ENCODE measurements around the gene LMAN2.
A peak's percentile ranks its signal among the peaks of the same experiment; 100 is the strongest.

The LMAN2 gene

DNA sequence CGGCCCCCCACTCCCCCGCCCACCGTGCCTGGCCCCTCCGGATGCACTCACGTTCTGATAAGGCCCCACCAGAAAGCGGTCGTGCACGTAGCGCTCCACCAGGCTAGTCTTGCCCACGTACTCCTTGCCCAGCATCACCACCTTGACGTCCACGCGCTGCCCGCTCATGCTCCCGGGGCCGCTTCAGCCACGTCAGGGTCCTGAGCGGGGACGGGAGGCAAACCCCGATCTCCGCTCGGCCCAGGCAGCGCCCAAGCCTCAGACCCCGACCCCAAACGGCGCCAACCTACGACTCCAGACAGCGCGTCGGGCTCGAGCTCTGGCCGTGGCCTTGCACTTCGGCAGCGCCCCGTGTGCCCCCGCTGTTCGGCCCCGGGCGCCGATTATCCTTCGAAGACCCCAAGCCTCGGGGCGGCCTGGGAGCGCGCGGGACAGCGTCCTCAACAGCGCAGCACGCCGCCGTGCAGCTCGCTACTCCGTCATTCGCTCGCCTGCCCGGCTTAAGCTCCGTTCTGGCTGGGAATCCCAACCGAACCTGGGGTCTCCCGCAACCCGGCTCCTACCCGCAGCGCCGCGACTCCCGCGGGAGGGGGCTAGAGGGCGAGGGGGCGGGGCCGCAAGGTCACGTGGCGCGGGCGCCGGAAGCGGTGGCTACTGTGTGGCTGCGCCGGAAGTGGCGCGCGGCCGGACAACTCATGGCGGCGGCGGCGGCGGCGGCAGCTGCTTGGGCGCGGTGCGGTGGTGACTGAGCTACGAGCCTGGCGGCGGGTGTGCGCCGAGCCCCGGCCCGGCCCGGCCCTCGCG, 48.1 kb downstream of the LMAN2 start, which contains the start of the genes PRELID1 and RAB24:
PRELID1 (plus strand) TSS at position 679 of the 804 bp plus-strand sequence. CDS start 187 bp downstream, outside the sequence.
RAB24 (minus strand) TSS at position 599 of the 804 bp plus-strand sequence; CDS start at position 168, 431 bp downstream.
- H3K27ac ChIP-seq: peak within 1 kb of the TSS; percentile 94
- no peaks in the 10 kb centered on the region for H3K9me3 ChIP-seq
- peaks cover 78% of the 10 kb centered on the region for H4K20me1 ChIP-seq
- H3K27me3 ChIP-seq: no peaks in the 10 kb centered on the region
- peaks cover 84% of the 10 kb centered on the region for H3K4me1 ChIP-seq
- H3K4me2 ChIP-seq: peak within 1 kb of the TSS; percentile 100
- peak within 1 kb of the TSS; percentile 92 for H3K9ac ChIP-seq
- H3K36me3 ChIP-seq: peaks cover 56% of the 10 kb centered on the region
- H3K4me3 ChIP-seq: peak within 1 kb of the TSS; percentile 89
- no peak for TF ChIP-seq Cebpa-rat (IDR thresholded peaks at IDR 0.05)

GRCh38 chr5:177302354-177303110, 48.9 kb downstream of the LMAN2 start:
- Histone ChIP-seq H3K36me3 (peaks cover 58% of the 10 kb centered on the region), H4K20me1 (peaks cover 77% of the 10 kb centered on the region), H3K9me3 (no peaks in the 10 kb centered on the region), H3K4me1 (peaks cover 84% of the 10 kb centered on the region), H3K4me2 (peak overlapping the region; percentile 100), H3K9ac (peak overlapping the region; percentile 92), H3K27ac (peak overlapping the region; percentile 94), H3K4me3 (peak overlapping the region; percentile 89), H3K27me3 (no peaks in the 10 kb centered on the region)
- no peak for TF ChIP-seq Cebpa-rat (IDR thresholded peaks at IDR 0.05)

- peaks cover 53% of the 10 kb centered on the region for H3K36me3 ChIP-seq
Observed at GRCh38 chr5:177301503-177302165, 49.8 kb downstream of the LMAN2 start.

GRCh38 chr5:177300951-177301350, 50.5 kb downstream of the LMAN2 start:
- TF ChIP-seq Cebpa-rat (IDR thresholded peaks at IDR 0.05): no peak
- H3K4me1 ChIP-seq: peaks cover 84% of the 10 kb centered on the region
- H3K36me3 ChIP-seq: peaks cover 53% of the 10 kb centered on the region
- H3K4me3 ChIP-seq: peak overlapping the region; percentile 33
- peak overlapping the region; percentile 100 for H3K4me2 ChIP-seq
- no peaks in the 10 kb centered on the region for H3K27me3 ChIP-seq
- H3K27ac ChIP-seq: peak overlapping the region; percentile 65
- no peaks in the 10 kb centered on the region for H3K9me3 ChIP-seq
- peaks cover 69% of the 10 kb centered on the region for H4K20me1 ChIP-seq
- peak overlapping the region; percentile 13; the same call in 1 of the 2 replicates for H3K9ac ChIP-seq

More at GRCh38 chr5:177301503-177302165, 49.8 kb downstream of the LMAN2 start:
- Histone ChIP-seq H3K4me2 (peak overlapping the region; percentile 100), H3K27me3 (no peaks in the 10 kb centered on the region), H3K27ac (peak overlapping the region; percentile 65), H4K20me1 (peaks cover 69% of the 10 kb centered on the region), H3K4me3 (peak overlapping the region; percentile 89), H3K4me1 (peaks cover 84% of the 10 kb centered on the region), H3K9ac (peak overlapping the region; percentile 92; the same call in 1 of the 2 replicates), H3K9me3 (no peaks in the 10 kb centered on the region)
- TF ChIP-seq Cebpa-rat (IDR thresholded peaks at IDR 0.05): no peak

- no peaks in the 10 kb centered on the region for H3K27me3 ChIP-seq
- peaks cover 63% of the 10 kb centered on the region for H4K20me1 ChIP-seq
- peak overlapping the region; percentile 65 for H3K27ac ChIP-seq
- H3K4me3 ChIP-seq: peak overlapping the region; percentile 33
- H3K4me1 ChIP-seq: peaks cover 84% of the 10 kb centered on the region
- TF ChIP-seq Cebpa-rat (IDR thresholded peaks at IDR 0.05): no peak
- H3K9ac ChIP-seq: peak overlapping the region; percentile 39; the same call in 1 of the 2 replicates
- no peaks in the 10 kb centered on the region for H3K9me3 ChIP-seq
- H3K4me2 ChIP-seq: peak overlapping the region; percentile 100
- H3K36me3 ChIP-seq: peaks cover 53% of the 10 kb centered on the region
Observed at GRCh38 chr5:177300236-177300880, 51.1 kb downstream of the LMAN2 start.

GRCh38 chr5:177299697-177300096, 51.8 kb downstream of the LMAN2 start:
- Histone ChIP-seq H3K4me2 (peak overlapping the region; percentile 100), H3K9me3 (no peaks in the 10 kb centered on the region), H3K4me1 (peaks cover 84% of the 10 kb centered on the region), H3K4me3 (no peak overlapping the region), H3K9ac (peak overlapping the region; percentile 45; the same call in 1 of the 2 replicates), H3K27me3 (no peaks in the 10 kb centered on the region), H4K20me1 (peaks cover 57% of the 10 kb centered on the region), H3K27ac (peak overlapping the region; percentile 57), H3K36me3 (peaks cover 53% of the 10 kb centered on the region)
- no peak for TF ChIP-seq Cebpa-rat (IDR thresholded peaks at IDR 0.05)

- H3K4me3 ChIP-seq: no peak overlapping the region
- no peak overlapping the region for H3K9ac ChIP-seq
- no peak overlapping the region for H3K27ac ChIP-seq
- no peak for TF ChIP-seq Cebpa-rat (IDR thresholded peaks at IDR 0.05)
- no peaks in the 10 kb centered on the region for H3K27me3 ChIP-seq
- peaks cover 69% of the 10 kb centered on the region for H3K36me3 ChIP-seq
- H3K9me3 ChIP-seq: no peaks in the 10 kb centered on the region
- H4K20me1 ChIP-seq: peaks cover 50% of the 10 kb centered on the region
- peaks cover 85% of the 10 kb centered on the region for H3K4me1 ChIP-seq
- peak overlapping the region; percentile 100; the same call in 1 of the 2 replicates for H3K4me2 ChIP-seq
Observed at GRCh38 chr5:177297922-177298321, 53.5 kb downstream of the LMAN2 start.

GRCh38 chr5:177296581-177296980, 54.9 kb downstream of the LMAN2 start:
- no peak for TF ChIP-seq Cebpa-rat (IDR thresholded peaks at IDR 0.05)
- peaks cover 76% of the 10 kb centered on the region for H3K36me3 ChIP-seq
- peaks cover 75% of the 10 kb centered on the region for H3K4me1 ChIP-seq
- H3K4me3 ChIP-seq: peak overlapping the region; percentile 8; the same call in 1 of the 2 replicates
- no peaks in the 10 kb centered on the region for H3K9me3 ChIP-seq
- H3K9ac ChIP-seq: peak overlapping the region; percentile 49
- peak overlapping the region; percentile 61 for H3K27ac ChIP-seq
- H4K20me1 ChIP-seq: peaks cover 42% of the 10 kb centered on the region
- H3K27me3 ChIP-seq: no peaks in the 10 kb centered on the region
- peak overlapping the region; percentile 100 for H3K4me2 ChIP-seq

DNA sequence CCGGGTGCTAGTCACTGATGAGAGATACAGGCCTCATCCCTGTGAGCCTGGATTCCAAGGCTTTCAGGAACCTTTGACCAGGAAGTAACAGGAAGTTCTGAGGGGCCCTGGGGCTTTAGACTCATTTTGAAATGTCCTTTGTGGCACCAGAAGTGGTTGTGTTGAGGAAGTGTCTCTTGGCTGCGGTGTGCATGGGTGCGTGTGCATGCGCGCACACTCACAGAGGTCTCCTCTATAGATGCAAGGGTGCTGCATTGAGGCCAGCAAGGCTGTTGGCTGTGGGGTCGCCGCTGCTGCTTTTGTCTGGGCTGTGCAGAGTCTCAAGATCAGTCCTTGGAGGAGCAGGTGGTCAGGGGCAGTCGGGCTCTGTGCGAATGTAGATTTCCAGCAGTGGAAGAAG, 55.5 kb downstream of the LMAN2 start:
- peak overlapping the region; percentile 61 for H3K27ac ChIP-seq
- peaks cover 76% of the 10 kb centered on the region for H3K36me3 ChIP-seq
- no peaks in the 10 kb centered on the region for H3K9me3 ChIP-seq
- H4K20me1 ChIP-seq: peaks cover 36% of the 10 kb centered on the region
- no peaks in the 10 kb centered on the region for H3K27me3 ChIP-seq
- H3K4me2 ChIP-seq: peak overlapping the region; percentile 100
- no peak for TF ChIP-seq Cebpa-rat (IDR thresholded peaks at IDR 0.05)
- peak overlapping the region; percentile 8; the same call in 1 of the 2 replicates for H3K4me3 ChIP-seq
- peak overlapping the region; percentile 49 for H3K9ac ChIP-seq
- H3K4me1 ChIP-seq: peaks cover 68% of the 10 kb centered on the region
